Activated CD4-positive, alpha-beta T cell treated with anti-CD3 and anti-CD28 coated beads, Interleukin-10, Interleukin-2, amounts not matched to agents 100 ng/mL and 50 ng/mL, durations not matched to agents 16 hours and 8 hours (primary cell): ENCODE data around the gene NPY5R.

Experiments
- DNase-seq: peaks from one replicate; pipeline ENCODE4 v3.0.0-alpha.2; 2020

The NPY5R gene

DNA sequence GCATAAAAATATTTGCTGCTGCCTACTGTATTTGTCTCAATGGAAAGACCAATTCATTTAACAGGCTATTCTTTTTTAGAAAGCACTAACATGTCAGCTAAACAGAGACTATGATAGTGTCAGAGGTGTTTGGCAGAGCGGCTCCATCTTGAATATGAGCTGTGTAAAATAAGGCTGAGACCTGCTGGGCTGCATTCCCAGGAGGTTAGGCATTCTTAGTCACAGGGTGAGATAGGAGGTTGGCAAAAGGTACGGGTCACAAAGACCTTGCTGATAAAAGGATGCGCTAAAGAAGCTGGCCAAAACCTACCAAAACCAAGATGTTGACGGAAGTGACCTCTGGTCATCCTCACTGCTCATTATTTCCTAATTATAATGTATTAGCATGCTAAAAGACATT is 41.8 kb downstream of the NPY5R start:
- no peak for DNase-seq

DNA sequence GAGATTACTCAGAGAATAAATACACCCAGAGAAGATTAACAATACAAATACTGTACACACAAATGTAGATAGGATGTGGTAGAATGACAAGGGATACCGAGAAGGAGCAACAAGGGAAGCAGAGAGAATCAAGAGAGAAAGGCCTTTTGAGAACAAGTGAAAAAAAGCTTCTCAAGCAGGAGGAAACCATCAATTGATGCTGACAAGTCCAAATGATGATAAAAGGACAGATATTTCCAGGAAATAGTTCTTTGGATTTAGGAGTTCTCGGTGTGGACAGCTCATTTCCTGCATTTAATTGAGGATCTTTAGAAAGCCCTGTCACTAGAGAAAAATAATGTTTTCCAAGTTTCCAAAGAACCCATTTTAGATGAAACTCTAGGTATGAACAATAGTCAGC is 48.1 kb downstream of the NPY5R start:
- DNase-seq = no peak

DNA sequence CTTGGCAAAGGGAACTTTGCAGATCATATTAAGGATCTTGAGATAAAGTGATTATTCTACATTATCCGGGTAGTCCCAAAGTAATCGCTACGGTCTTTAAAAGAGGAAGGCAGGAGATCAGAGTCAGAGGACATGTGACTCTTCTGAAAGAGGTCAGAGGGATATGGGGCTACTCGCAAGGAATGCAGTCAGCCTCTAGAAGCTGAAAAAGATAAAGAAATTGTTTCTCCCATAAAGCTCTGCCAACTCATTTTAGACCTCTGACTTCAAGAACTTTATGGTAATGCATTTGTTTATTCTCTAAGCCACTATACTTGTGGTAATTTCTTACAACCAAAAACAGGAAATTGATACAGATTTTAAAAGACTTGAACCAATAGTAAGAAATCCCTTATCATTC is 48.6 kb downstream of the NPY5R start:
- DNase-seq = no peak

DNA sequence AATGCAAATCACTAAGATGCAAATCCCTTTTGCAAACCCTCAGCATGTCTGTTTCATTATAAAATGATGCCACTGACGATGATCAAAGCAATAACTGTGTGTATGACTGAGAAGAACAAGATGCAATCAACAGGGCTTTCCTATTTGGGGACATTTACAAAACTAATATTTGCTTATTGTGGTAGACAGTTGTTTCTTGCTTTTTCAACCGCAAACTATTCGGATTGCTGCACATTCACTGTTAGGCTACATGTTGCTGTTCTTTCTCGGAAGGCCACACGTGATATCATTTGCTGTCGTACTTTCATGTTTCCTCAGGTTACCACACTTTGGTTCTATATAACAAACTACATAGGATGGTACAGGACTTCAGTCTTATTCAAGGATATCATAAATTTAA is 49.8 kb downstream of the NPY5R start:
- no peak for DNase-seq

DNA sequence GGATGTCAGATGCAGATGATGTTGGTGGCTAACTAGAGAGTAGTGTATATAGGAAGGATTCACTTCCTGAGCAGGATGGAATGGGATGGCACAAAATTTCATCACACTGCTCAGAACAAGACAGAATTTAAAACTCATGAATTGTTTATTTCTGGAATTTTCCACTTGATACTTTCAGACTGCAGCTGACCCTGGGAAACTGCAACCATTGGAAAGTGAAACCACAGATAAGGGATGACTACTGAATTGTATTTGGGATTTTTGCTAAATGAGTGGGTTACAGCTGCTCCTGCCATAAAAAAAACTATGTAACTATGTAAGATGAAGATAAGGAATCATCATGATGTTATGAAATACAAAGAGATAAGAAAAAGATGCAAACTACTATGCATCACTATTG is 51.4 kb downstream of the NPY5R start:
- DNase-seq = no peak

DNA sequence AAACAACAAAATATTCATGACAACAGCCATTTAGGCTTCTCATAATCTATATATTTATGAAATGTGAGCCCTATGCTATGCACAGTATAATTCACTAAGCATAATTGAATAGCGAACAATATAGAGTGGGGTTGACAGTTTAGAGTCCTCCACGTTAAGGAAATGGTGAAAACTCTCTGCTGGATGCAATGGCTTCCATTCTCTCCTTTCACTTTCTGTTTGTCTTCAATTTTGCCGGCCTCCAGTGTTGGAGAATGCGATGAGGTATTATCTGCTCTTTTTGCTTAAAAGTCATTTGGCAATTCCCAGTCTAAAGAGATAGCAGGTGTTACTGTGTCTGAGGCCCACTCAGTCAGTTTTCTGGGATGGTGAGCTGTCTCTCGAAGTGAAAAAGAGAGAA is 52.1 kb downstream of the NPY5R start:
- DNase-seq = no peak

DNA sequence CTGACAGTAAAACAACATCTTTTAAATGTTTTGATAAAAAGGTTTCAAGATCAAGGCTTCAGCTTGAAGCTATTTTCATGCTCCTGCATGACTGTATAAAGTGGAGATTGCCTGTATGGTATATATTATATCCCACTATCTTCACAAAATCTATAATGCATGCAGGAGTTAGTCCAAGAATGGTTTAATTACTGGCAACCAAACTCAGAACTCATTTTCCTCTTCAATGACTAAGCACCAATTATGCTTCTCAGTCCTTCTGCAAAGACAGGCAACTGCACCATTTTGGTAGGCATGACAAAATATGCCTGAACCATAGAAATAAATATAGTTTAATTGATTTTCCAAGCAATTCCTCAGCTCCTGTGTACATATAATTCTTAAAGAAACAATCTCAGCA is 54.5 kb downstream of the NPY5R start:
- no peak for DNase-seq

DNA sequence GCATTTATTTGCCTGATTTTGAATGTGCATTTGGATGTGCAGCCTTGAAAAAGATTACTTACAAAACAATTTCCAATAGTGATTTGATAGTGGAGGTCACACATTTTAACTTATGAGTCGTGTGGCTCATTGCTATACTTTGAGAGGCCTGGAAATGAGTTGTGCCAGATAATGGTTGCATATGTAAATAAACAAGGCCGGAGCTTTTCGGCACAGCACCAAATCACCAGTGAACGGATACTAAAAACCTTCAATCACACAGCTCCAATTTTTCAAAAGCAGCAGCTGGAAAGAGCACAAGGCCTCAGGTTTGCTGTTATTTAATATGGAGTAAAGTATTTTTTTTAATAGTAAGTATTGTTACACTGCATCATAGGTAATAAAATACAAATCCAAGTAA is 57.2 kb downstream of the NPY5R start:
- DNase-seq = no peak
